CD14-positive monocyte (primary cell): Measurements from ENCODE around the gene CHRM4. TPM values are rescaled to one million over a fixed set of nuclear protein-coding genes. Genes with fewer than 3 reads are reported as not detected.

Experiments
- DNase-seq, 3 donors: peaks; one replicate each; pipeline ENCODE4 v3.0.0-alpha.2; 2011 to 2022
- H2AFZ ChIP-seq: 2 replicates; pipeline ENCODE4 v1.6.0; 2012; ENCODE audit warnings: mild to moderate bottlenecking, low read depth, low read length, inconsistent platforms; ENCODE audit not compliant: insufficient read depth, poor library complexity, severe bottlenecking
- H3K27ac ChIP-seq, 2 donors: 1 replicate in 1 of 2; 2 replicates in 1 of 2; pipeline ENCODE4 v1.5.1; 2012 to 2013; ENCODE audit warnings: low read length in 2 of 2, control low read depth in 1 of 2, inconsistent platforms in 1 of 2, low read depth in 1 of 2, mild to moderate bottlenecking in 1 of 2
- H3K27me3 ChIP-seq, 2 donors: one replicate each; pipeline versions ENCODE4 v1.6.0 to v1.6.1; 2011 to 2013; ENCODE audit warnings: low read length in 2 of 2; ENCODE audit not compliant: control insufficient read depth in 2 of 2, insufficient read depth in 2 of 2
- H3K36me3 ChIP-seq, 2 donors: replicated peaks in 1 of 2; 1 replicate in 1 of 2; 2 replicates in 1 of 2; pipeline versions ENCODE4 v1.5.1 to v1.6.1; 2012 to 2013; ENCODE audit warnings: low read length in 2 of 2, control low read depth in 1 of 2, inconsistent platforms in 1 of 2, mild to moderate bottlenecking in 1 of 2; ENCODE audit not compliant: insufficient read depth in 2 of 2, control insufficient read depth in 1 of 2
- H3K4me1 ChIP-seq, 2 donors: 1 replicate in 1 of 2; 2 replicates in 1 of 2; pipeline versions ENCODE4 v1.5.1 to v1.6.1; 2012 to 2013; ENCODE audit warnings: low read length in 2 of 2, control low read depth in 1 of 2, inconsistent platforms in 1 of 2, mild to moderate bottlenecking in 1 of 2, moderate library complexity in 1 of 2; ENCODE audit not compliant: insufficient read depth in 2 of 2, control insufficient read depth in 1 of 2
- H3K4me2 ChIP-seq: replicated peaks from 2 replicates; pipeline ENCODE3; 2012; ENCODE audit warnings: low read length, moderate library complexity, mild to moderate bottlenecking; ENCODE audit not compliant: poor library complexity, severe bottlenecking; ENCODE audit errors: extremely low read depth
- H3K4me3 ChIP-seq, 3 experiments: fragments of 200-600 bp in 1 of 3; sonication (generic) in 1 of 3; replicated peaks in 1 of 3; 1 replicate in 2 of 3; 2 replicates in 1 of 3; pipeline ENCODE4 v1.5.1; 2011 to 2013; ENCODE audit warnings: low read length in 3 of 3, mild to moderate bottlenecking in 3 of 3, control low read depth in 2 of 3, low read depth in 2 of 3, inconsistent platforms in 1 of 3, moderate library complexity in 1 of 3
- H3K79me2 ChIP-seq: 2 replicates; pipeline ENCODE4 v1.6.0; 2012; ENCODE audit warnings: mild to moderate bottlenecking, control low read depth, inconsistent platforms, low read length, moderate library complexity; ENCODE audit not compliant: insufficient read depth
- H3K9ac ChIP-seq: 2 replicates; pipeline ENCODE4 v1.6.0; 2017; ENCODE audit warnings: low read length, mild to moderate bottlenecking; ENCODE audit not compliant: insufficient read depth, poor library complexity, severe bottlenecking
- H3K9me3 ChIP-seq, 2 donors: replicated peaks in 1 of 2; 1 replicate in 1 of 2; 2 replicates in 1 of 2; pipeline versions ENCODE4 v1.5.1 to v1.6.1; 2012 to 2013; ENCODE audit warnings: low read length in 2 of 2, control low read depth in 1 of 2; ENCODE audit not compliant: control insufficient read depth in 1 of 2, insufficient read depth in 1 of 2
- H4K20me1 ChIP-seq: 2 replicates; pipeline ENCODE4 v1.6.0; 2012; ENCODE audit warnings: mild to moderate bottlenecking, low read length, control low read depth, moderate library complexity; ENCODE audit not compliant: insufficient read depth
- H3K27ac Mint-ChIP-seq, 7 donors: one replicate each; pipeline ENCODE4 v1.8.0; 2020; ENCODE audit warnings: mild to moderate bottlenecking in 7 of 7, mixed read lengths in 7 of 7, moderate library complexity in 6 of 7, inconsistent platforms in 2 of 7
- H3K27me3 Mint-ChIP-seq, 3 donors: one replicate each; pipeline ENCODE4 v1.8.0; 2021 to 2022; ENCODE audit warnings: low read depth in 3 of 3, mild to moderate bottlenecking in 3 of 3, mixed read lengths in 3 of 3, moderate library complexity in 3 of 3, inconsistent platforms in 1 of 3
- H3K36me3 Mint-ChIP-seq, 2 donors: one replicate each; pipeline ENCODE4 v1.8.0; 2020; ENCODE audit warnings: mixed read lengths in 2 of 2, inconsistent platforms in 1 of 2, mild to moderate bottlenecking in 1 of 2
- H3K4me1 Mint-ChIP-seq: one replicate; pipeline ENCODE4 v1.8.0; 2020; ENCODE audit warnings: mild to moderate bottlenecking, mixed read lengths
- H3K4me3 Mint-ChIP-seq, 2 donors: one replicate each; pipeline ENCODE4 v1.8.0; 2020; ENCODE audit warnings: mild to moderate bottlenecking in 2 of 2, mixed read lengths in 2 of 2, moderate library complexity in 1 of 2
- H3K9me3 Mint-ChIP-seq, 7 donors: one replicate each; pipeline ENCODE4 v1.8.0; 2020 to 2022; ENCODE audit warnings: mixed read lengths in 7 of 7, mild to moderate bottlenecking in 6 of 7, moderate library complexity in 6 of 7, inconsistent platforms in 2 of 7
- CTCF ChIP-seq: fragments of 200-600 bp; IDR thresholded peaks from one replicate; pipeline ENCODE4 v1.8.0; 2022; ENCODE audit warnings: antibody characterized with exemption, mild to moderate bottlenecking
- whole genome bisulfite sequencing: methylation state at CpG from one replicate; pipeline ENCODE4 v1.1.5; 2013; ENCODE audit warnings: missing lambda C conversion rate; ENCODE audit not compliant: insufficient coverage; 5-methylcytosine and 5-hydroxymethylcytosine counted together
- intact Hi-C, 2 donors: fragments of 100-400 bp; cut with micrococcal nuclease; formaldehyde crosslinking; loops; one replicate each; pipeline versions ENCODE4 v1.15.0 to v1.15.1; 2023
- polyA plus RNA-seq, 3 donors: library from polyadenylated mRNA; depleted of rRNA in 1 of 3; unstranded in 2 of 3; stranded (reverse) in 1 of 3; fragments of 300-500 nt in 2 of 3; fragments of >200 nt in 1 of 3; fragmentation: Illumina TruSeq in 2 of 3; gene quantifications; 1 replicate in 2 of 3; 2 replicates in 1 of 3; pipeline ENCODE4 v1.2.3, GENCODE V29; 2012 to 2021

Gene CHRM4
- polyA plus RNA-seq, 3 donors: 0.15 to 0.57 TPM; not detected in 1

GRCh38 chr11:46337626-46338345 is 53.8 kb downstream of the CHRM4 start:
- no peak overlapping the region for H2AFZ ChIP-seq
- H3K79me2 ChIP-seq: peaks cover 5% of the 10 kb centered on the region
- H3K4me1 ChIP-seq: peaks cover 93 to 96% of the 10 kb centered on the region in 2 donors
- H3K27ac ChIP-seq: no peak overlapping the region
- peaks cover 0 to 2% of the 10 kb centered on the region in 2 donors for H3K36me3 Mint-ChIP-seq
- peaks cover 18 to 26% (median 21%) of the 10 kb centered on the region in 3 donors for H3K27me3 Mint-ChIP-seq
- peak overlapping the region in 1 of 3 experiments; percentile 60 for H3K4me3 ChIP-seq
- peaks cover 0 to 3% (median 0%) of the 10 kb centered on the region in 7 donors for H3K9me3 Mint-ChIP-seq
- no peak for TF ChIP-seq CTCF
- H3K4me2 ChIP-seq: peak overlapping the region; percentile 14
- H3K4me1 Mint-ChIP-seq: peaks cover 93% of the 10 kb centered on the region
- intact Hi-C loops: no loop called here
- H3K9me3 ChIP-seq: no peaks in the 10 kb centered on the region
- H3K27me3 ChIP-seq: peaks cover 0 to 15% of the 10 kb centered on the region in 2 donors
- peak in 2 of 3 donors; percentile 62 to 65 for DNase-seq
- H4K20me1 ChIP-seq: peaks cover 6% of the 10 kb centered on the region
- H3K27ac Mint-ChIP-seq: peak overlapping the region; percentile 46 to 91 (median 76)
- H3K9ac ChIP-seq: no peak overlapping the region
- no peaks in the 10 kb centered on the region for H3K36me3 ChIP-seq
- H3K4me3 Mint-ChIP-seq: peak overlapping the region; percentile 16 to 42
- 69% methylated on average over 7 of the region's 13 CpGs for WGBS

GRCh38 chr11:46336563-46337180 is 54.9 kb downstream of the CHRM4 start:
- no peaks in the 10 kb centered on the region for H3K36me3 ChIP-seq
- peak overlapping the region; percentile 67 to 91 (median 85) for H3K27ac Mint-ChIP-seq

More at GRCh38 chr11:46336563-46337180, 54.9 kb downstream of the CHRM4 start:
- DNase-seq: peak; percentile 80 to 90 (median 82)
- Histone ChIP-seq H3K79me2 (peaks cover 5% of the 10 kb centered on the region), H2AFZ (no peak overlapping the region), H3K4me1 (peaks cover 89 to 94% of the 10 kb centered on the region in 2 donors), H3K4me2 (peak overlapping the region; percentile 47), H3K9me3 (peaks cover 0 to 7% of the 10 kb centered on the region in 2 donors), H3K27ac (peak overlapping the region; percentile 11 to 38), H3K4me3 (peak overlapping the region in 1 of 3 experiments; percentile 56), H3K27me3 (peaks cover 11 to 25% of the 10 kb centered on the region in 2 donors), H4K20me1 (peaks cover 15% of the 10 kb centered on the region), H3K9ac (no peak overlapping the region)
- no peak for TF ChIP-seq CTCF
- H3K4me3 Mint-ChIP-seq: peak overlapping the region; percentile 47 to 82
- 6% methylated on average over 10 of the region's 12 CpGs for WGBS
- H3K27me3 Mint-ChIP-seq: peaks cover 28 to 38% (median 29%) of the 10 kb centered on the region in 3 donors
- H3K9me3 Mint-ChIP-seq: peaks cover 0 to 9% (median 0%) of the 10 kb centered on the region in 7 donors
- peaks cover 86% of the 10 kb centered on the region for H3K4me1 Mint-ChIP-seq
- peaks cover 5 to 6% of the 10 kb centered on the region in 2 donors for H3K36me3 Mint-ChIP-seq
- intact Hi-C loops: no loop called here
